HG02870 (cell line): ENCODE measurements around the gene CACNA2D4.
"Not testable (repeated sequence)": the region's sequence is repeated elsewhere in the genome, so short reads cannot be mapped to it uniquely, and the experiment has no call there.

Experiments used
- ATAC-seq: cut with Tn5 transposase; IDR thresholded peaks from one replicate; pipeline ENCODE4 v1.9.1; 2021; ENCODE audit warnings: mild to moderate bottlenecking, moderate library complexity; ENCODE audit not compliant: unreplicated experiment

CACNA2D4 gene

GRCh38 chr12:1820191-1820895 is 98.1 kb downstream of the CACNA2D4 start, which contains the start of gene LRTM2:
Gene LRTM2, plus strand, starts transcription at chr12:1820565. Its CDS starts 7,584 bp downstream, at chr12:1828149.
- ATAC-seq: no peak

DNA sequence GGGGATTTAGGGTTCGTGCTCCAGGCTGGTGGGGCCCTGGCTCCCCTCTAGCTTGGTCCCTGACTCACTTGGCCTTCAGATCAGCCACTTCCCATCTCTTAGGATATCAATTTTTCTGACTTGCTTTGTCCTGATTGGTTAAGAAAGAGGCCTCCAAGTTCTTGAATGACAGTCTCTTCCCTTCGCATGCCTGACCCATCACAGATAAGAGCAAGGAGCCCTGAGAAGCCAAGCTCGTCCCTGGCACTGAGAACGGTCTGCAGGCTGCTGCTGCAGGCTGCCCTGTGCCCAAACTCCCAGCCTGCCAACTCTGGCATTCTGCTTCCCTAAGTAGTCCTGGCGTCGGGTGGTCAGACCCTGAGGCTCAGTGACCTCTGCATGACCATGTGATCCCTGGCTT is 98.9 kb downstream of the CACNA2D4 start:
- ATAC-seq: no peak

- no peak for ATAC-seq
Observed at GRCh38 chr12:1819050-1819449, 99.4 kb downstream of the CACNA2D4 start.

DNA sequence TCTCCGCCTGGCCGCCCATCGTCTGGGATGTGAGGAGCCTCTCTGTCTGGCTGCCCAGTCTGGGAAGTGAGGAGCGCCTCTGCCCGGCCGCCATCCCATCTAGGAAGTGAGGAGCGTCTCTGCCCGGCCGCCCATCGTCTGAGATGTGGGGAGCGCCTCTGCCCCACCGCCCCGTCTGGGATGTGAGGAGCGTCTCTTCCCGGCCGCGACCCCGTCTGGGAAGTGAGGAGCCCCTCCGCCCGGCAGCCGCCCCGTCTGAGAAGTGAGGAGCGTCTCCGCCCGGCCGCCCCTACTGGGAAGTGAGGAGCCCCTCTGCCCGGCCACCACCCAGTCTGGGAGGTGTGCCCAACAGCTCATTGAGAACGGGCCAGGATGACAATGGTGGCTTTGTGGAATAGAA is 100.5 kb downstream of the CACNA2D4 start:
- ATAC-seq: not testable (repeated sequence)

- ATAC-seq: no peak
Observed at GRCh38 chr12:1816730-1817348, 101.6 kb downstream of the CACNA2D4 start.

GRCh38 chr12:1815814-1816729 is 102.4 kb downstream of the CACNA2D4 start:
- no peak for ATAC-seq

DNA sequence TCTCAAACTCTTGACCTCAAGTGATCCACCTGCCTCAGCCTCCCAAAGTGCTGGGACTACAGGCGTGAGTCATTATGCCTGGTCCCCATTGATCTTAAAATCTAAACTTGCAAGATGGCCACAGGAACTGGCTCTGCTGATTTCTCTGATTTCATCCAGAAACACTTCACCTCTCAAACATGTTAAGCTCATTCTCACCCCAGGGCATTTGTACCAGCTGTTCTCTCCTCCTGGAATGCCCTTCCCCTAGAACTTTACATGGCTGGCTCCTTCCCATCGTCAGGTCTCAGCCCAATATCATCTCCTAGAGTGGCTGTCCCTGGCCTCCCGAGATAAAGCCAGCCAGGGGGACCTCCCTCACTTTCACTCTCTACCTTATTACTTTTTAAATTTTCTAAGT is 103.3 kb downstream of the CACNA2D4 start:
- ATAC-seq: no peak

GRCh38 chr12:1814266-1814665 is 104.2 kb downstream of the CACNA2D4 start:
- no peak for ATAC-seq

DNA sequence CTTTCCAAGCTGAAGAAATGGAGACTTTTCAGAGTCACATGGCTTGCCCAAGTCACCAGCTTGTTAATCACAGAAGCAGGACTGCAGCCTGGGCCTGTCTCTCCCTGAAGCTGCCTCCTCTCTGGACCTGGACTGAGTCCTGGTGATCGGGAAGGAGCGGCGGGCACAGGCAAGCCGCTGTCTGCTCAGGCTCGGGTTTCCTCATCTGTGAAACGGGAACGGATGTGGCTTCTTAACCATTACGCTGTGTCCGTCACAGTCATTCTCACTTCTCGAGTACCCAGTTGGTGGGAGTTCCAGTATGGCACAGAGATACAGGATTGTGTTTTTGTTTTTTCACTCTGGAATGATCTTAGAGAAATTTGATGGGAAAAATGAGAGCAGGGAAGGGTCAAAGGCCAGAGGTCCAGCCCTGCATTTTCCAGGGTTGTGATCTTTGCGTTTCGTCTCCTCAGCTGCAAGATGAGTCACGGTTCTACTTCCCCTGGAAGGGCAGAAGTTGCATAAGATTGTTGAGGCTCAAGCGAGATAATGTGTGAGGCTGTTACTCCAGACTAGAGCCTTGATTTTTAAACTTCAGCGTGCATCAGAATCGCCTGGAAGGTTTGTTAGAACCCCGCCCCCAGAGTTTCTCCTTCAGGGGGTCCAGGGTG is 105.7 kb downstream of the CACNA2D4 start:
- ATAC-seq: no peak

- ATAC-seq: no peak
Observed at GRCh38 chr12:1811948-1812291, 106.5 kb downstream of the CACNA2D4 start.

DNA sequence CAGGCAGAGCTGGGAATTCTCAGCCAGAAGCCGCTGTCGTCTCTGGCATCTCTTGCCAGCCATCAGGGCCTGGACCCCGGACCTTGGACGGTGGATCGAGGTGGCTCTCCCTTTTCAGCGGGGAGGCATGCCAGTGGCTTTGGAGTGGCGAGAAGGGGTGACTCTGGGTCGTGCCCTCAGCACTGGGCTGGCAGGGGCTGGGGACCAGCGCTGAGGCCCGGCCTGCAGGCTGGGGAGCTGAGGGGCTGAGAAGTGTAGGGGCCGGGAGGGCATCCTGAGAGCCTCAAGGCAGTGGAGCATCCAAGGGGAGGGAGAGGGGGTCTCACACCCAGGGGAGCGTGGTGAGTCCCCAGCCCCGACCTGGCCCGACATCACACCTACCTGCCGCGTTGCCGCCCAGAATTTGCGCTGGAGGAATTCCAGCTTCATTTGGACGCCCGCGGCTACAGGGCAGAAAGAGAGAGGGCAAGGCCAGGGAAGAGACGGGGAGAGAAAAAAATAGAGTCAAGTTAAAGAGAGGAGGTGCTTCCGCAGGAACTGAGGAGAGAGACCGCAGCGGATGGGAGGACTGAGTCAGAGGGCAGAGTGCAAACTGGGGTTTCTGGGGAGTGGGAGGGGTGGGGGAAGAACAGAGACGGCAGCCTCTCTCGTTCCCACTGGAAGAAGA is 107.0 kb downstream of the CACNA2D4 start:
- ATAC-seq: no peak

DNA sequence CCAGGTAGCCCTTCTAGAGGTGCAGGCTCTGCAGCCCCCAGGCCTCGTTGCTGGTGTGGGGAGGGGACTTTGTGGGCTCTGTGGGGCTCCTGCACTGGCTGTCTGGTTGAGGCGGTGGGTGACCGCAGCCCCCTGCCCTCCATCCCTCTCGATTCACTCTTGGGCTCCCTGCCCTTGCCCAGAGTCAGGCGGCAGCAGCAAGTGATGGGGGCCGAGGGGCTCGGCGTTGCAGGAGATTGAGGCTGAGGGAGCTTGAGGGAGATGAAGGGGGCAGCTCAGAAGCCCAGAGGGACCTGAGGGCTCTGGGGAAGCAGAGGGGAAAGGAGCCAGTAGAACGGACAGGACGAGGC is 107.5 kb downstream of the CACNA2D4 start:
- no peak for ATAC-seq

DNA sequence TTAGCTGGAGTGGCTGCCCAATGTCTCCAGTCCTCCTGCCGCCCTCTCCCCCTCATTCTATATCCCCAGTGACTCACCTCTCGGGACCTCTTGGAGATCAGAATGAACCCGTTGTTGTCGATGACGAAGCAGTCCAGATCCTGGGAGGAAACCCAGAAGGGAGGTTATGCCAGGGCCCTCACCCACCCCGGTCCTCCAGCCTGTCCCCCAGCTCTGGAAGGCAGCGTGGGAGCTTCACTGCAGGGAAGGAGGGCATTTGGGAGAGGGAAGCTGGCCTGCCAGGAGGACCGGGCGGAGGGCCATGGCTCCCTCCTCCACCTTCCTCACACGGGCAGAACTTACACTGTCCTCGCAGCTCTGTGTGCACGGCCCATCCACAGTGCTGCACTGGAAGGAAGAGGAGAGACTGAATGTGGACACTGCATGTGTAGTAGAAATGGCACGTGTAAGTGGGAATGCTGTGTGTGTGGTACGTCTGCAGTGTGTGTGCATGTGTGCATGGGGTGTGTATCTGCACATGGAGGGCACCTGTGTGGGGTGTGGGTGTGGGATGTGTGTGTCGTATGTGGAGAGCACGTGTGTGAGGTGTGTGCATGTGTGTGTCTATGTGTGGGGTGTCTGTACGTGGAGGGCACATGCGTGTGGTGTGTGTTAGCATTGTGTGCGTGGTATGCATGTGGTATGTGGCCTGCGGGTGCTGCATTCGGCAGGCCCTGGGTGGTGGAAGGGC is 108.1 kb downstream of the CACNA2D4 start:
- ATAC-seq: no peak

- no peak for ATAC-seq
Observed at GRCh38 chr12:1809591-1810190, 108.8 kb downstream of the CACNA2D4 start.

DNA sequence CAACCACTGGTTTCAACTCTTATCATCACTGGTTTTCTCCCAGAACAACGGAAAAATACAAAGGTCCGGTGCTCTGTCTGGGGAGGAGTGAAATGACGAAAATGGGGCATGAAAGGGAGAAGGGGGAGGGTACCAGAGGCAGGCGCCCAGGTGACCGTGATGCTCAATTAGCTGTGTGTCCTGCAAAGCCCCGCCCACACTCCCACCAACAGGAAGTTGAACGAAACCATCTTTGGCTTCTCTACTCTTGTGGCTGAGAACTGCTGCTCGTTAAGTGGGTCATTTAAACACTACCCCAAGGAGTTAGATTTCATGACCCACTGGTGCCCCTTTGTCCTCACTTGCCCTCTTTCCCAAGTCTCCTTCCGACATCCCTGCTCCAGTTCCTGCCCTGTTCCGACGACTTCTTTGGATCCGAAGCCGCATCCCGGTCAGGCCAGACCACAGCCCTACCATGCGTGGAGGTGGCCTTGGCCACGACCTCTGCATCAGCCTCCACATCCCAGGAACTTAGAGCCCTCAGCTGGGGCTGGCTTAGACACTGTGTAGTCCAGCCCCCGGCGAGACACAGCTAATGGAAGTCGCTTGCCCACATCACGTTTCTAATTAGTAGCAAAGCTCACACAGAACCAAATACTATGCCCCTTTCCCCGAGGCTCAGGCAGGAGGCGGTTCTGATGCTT is 109.5 kb downstream of the CACNA2D4 start:
- no peak for ATAC-seq

- no peak for ATAC-seq
Observed at GRCh38 chr12:1808036-1808797, 110.2 kb downstream of the CACNA2D4 start.

DNA sequence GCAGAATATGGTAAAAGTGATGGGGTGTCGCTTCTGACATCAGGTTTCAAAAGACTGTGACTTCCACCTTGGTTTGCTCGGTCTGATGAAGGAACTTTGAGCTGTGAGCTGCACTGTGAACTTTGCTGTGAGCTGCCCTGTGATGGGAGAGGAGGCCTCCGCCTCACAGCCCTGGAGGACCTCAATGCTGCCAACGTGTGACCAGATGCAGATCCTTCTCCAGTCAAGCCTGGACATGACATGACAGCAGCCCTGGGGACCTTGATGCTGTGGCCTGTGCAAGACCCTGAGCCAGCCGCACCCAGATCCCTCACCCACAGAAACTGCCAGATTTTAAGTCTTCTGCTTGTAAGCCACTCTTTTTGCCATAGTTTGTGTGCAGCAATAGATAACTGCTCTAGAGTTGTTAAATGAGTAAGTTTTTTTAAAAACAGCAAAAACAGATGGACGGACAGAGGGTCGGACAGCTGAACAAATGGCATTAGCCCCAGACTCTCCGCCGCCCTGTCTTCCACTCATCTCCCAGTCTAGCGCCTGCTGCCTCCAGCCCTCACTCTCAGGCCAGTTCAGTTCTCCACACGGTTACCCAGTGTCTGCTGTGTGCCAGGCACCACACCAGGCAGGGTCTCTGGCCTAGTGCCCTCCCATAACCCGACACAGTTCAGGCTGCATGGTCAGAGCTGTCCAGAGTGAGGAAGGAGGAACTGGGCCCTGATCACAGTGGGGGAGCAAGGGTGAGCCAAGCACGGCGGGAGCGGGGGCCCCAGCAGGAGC is 111.2 kb downstream of the CACNA2D4 start:
- ATAC-seq: no peak
